WTC11 (cell line): Measurements from ENCODE around the gene ALDH16A1. TPM values are rescaled to one million over a fixed set of nuclear protein-coding genes. Genes with fewer than 3 reads are reported as not detected.

ENCODE experiments used
- ATAC-seq: fragments of 200-7000 bp; cut with Tn5 transposase; 2 replicates; pipeline ENCODE4 v1.10.0; 2021; ENCODE audit warnings: mild to moderate bottlenecking, moderate library complexity
- CTCF ChIA-PET: fragments of 300-600 bp; sonication (Branson Sonifier 250); formaldehyde crosslinking; loops from one replicate; lab custom pipeline; 2021; ENCODE audit warnings: antibody characterized with exemption; lab: Charles Lee
- POLR2A ChIA-PET: fragments of 350-600 bp; sonication (Branson Sonifier 250); formaldehyde crosslinking; loops from one replicate; lab custom pipeline; 2021; ENCODE audit warnings: antibody characterized with exemption; lab: Charles Lee
- DNase-seq: peaks from one replicate; pipeline ENCODE4 v3.0.0; 2021; ENCODE audit warnings: low spot score
- H3K27ac Mint-ChIP-seq: 2 replicates; pipeline ENCODE4 v1.8.0; 2021; ENCODE audit warnings: mixed read lengths
- H3K27me3 Mint-ChIP-seq: 2 replicates; pipeline ENCODE4 v1.8.0; 2021; ENCODE audit warnings: low read depth, mild to moderate bottlenecking, moderate library complexity, mixed read lengths
- H3K36me3 Mint-ChIP-seq: 2 replicates; pipeline ENCODE4 v1.8.0; 2021; ENCODE audit warnings: mixed read lengths
- H3K4me1 Mint-ChIP-seq: 2 replicates; pipeline ENCODE4 v1.8.0; 2022; ENCODE audit warnings: mixed read lengths
- H3K4me3 Mint-ChIP-seq: 2 replicates; pipeline ENCODE4 v1.8.0; 2021; ENCODE audit warnings: mild to moderate bottlenecking, moderate library complexity, mixed read lengths
- H3K9me3 Mint-ChIP-seq: 2 replicates; pipeline ENCODE4 v1.8.0; 2021; ENCODE audit warnings: mixed read lengths
- ATF1 ChIP-seq: sonication (generic); formaldehyde crosslinking; IDR thresholded peaks from 2 replicates; pipeline ENCODE4 v1.8.1; 2023; ENCODE audit warnings: mild to moderate bottlenecking, moderate library complexity, missing genetic modification reagents
- ATF6 ChIP-seq: sonication (generic); formaldehyde crosslinking; IDR thresholded peaks from 2 replicates; pipeline ENCODE4 v1.8.1; 2023; ENCODE audit warnings: mild to moderate bottlenecking, missing genetic modification reagents
- ELF4 ChIP-seq: sonication (generic); formaldehyde crosslinking; IDR thresholded peaks from 2 replicates; pipeline ENCODE4 v1.8.1; 2022; ENCODE audit warnings: low read depth, mild to moderate bottlenecking, moderate library complexity, missing genetic modification reagents
- ETV6 ChIP-seq: sonication (generic); formaldehyde crosslinking; IDR thresholded peaks from 2 replicates; pipeline ENCODE4 v1.8.1; 2022; ENCODE audit warnings: mild to moderate bottlenecking, missing genetic modification reagents
- JUN ChIP-seq: sonication (generic); formaldehyde crosslinking; IDR thresholded peaks from 2 replicates; pipeline ENCODE4 v1.8.0; 2023; ENCODE audit warnings: mild to moderate bottlenecking, missing genetic modification reagents
- NFATC4 ChIP-seq: fragments of 250-450 bp; sonication (Bioruptor Pico); IDR thresholded peaks from 2 replicates; pipeline ENCODE4 v1.9.0; 2021; ENCODE audit warnings: mild to moderate bottlenecking
- NFE2L1 ChIP-seq: sonication (generic); formaldehyde crosslinking; IDR thresholded peaks from 2 replicates; pipeline ENCODE4 v1.8.1; 2023; ENCODE audit warnings: missing genetic modification reagents
- NFYB ChIP-seq: sonication (generic); formaldehyde crosslinking; conservative IDR thresholded peaks from 2 replicates; pipeline ENCODE4 v1.8.0; 2022; ENCODE audit warnings: low read depth, missing genetic modification reagents
- PRDM15 ChIP-seq: sonication (generic); formaldehyde crosslinking; IDR thresholded peaks from 2 replicates; pipeline ENCODE4 v1.8.0; 2022; ENCODE audit warnings: missing genetic modification reagents
- RELA ChIP-seq: sonication (generic); formaldehyde crosslinking; IDR thresholded peaks from 2 replicates; pipeline ENCODE4 v1.8.1; 2022; ENCODE audit warnings: missing genetic modification reagents, mild to moderate bottlenecking, borderline replicate concordance
- RORB ChIP-seq: fragments of 250-450 bp; sonication (Bioruptor Pico); IDR thresholded peaks from 2 replicates; pipeline ENCODE4 v1.9.0; 2021; ENCODE audit warnings: mild to moderate bottlenecking
- STAT6 ChIP-seq: sonication (generic); formaldehyde crosslinking; conservative IDR thresholded peaks from 2 replicates; pipeline ENCODE4 v1.8.1; 2023; ENCODE audit warnings: mild to moderate bottlenecking, low read depth, missing genetic modification reagents, moderate library complexity
- TCF7 ChIP-seq: sonication (generic); formaldehyde crosslinking; IDR thresholded peaks from 2 replicates; pipeline ENCODE4 v1.8.0; 2022; ENCODE audit warnings: mild to moderate bottlenecking, low read depth, missing genetic modification reagents, moderate library complexity
- TEAD4 ChIP-seq: sonication (generic); formaldehyde crosslinking; IDR thresholded peaks from 2 replicates; pipeline ENCODE4 v1.8.0; 2022; ENCODE audit warnings: mild to moderate bottlenecking, missing genetic modification reagents
- TP53 ChIP-seq: sonication (generic); formaldehyde crosslinking; IDR thresholded peaks from 2 replicates; pipeline ENCODE4 v1.8.1; 2023; ENCODE audit warnings: mild to moderate bottlenecking, missing genetic modification reagents
- USF2 ChIP-seq: sonication (generic); formaldehyde crosslinking; IDR thresholded peaks from 2 replicates; pipeline ENCODE4 v1.8.1; 2023; ENCODE audit warnings: mild to moderate bottlenecking, missing genetic modification reagents, moderate library complexity
- ZNF396 ChIP-seq: fragments of 250-450 bp; sonication (Bioruptor Pico); IDR thresholded peaks from 2 replicates; pipeline ENCODE4 v1.8.0; 2021; ENCODE audit warnings: mild to moderate bottlenecking, moderate library complexity, borderline replicate concordance
- ZNF416 ChIP-seq: fragments of 250-450 bp; sonication (Bioruptor Pico); IDR thresholded peaks from 2 replicates; pipeline ENCODE4 v1.9.0; 2021; ENCODE audit warnings: mild to moderate bottlenecking, inconsistent platforms
- ZNF512 ChIP-seq: sonication (generic); formaldehyde crosslinking; IDR thresholded peaks from 2 replicates; pipeline ENCODE4 v1.8.1; 2022; ENCODE audit warnings: missing genetic modification reagents, borderline replicate concordance
- ZSCAN18 ChIP-seq: fragments of 250-450 bp; sonication (Bioruptor Pico); IDR thresholded peaks from 2 replicates; pipeline ENCODE4 v2.1.2; 2022; ENCODE audit warnings: mild to moderate bottlenecking, moderate library complexity
- total RNA-seq: library from RNA; stranded (reverse); gene quantifications from 3 replicates; pipeline ENCODE4 v1.2.3, GENCODE V29; 2021

The ALDH16A1 gene
- total RNA-seq, 1 experiment from 2014 or later: 44.3 TPM

- no peak for TF ChIP-seq ATF6
- no peak for TF ChIP-seq ZNF416
- TF ChIP-seq ZNF512 (CRISPR knock-in tag): no peak
These were observed 43.5 kb upstream of the ALDH16A1 start (continued) for GRCh38 chr19:49409441-49410029.

- no peak for DNase-seq
- Mint-ChIP-seq H3K36me3 (no peaks in the 10 kb centered on the region), H3K9me3 (no peaks in the 10 kb centered on the region), H3K4me1 (peaks cover 33% of the 10 kb centered on the region), H3K27ac (no peak overlapping the region), H3K4me3 (no peak overlapping the region), H3K27me3 (peaks cover 15% of the 10 kb centered on the region; the same call in 1 of the 2 replicates)
- no peak for ATAC-seq
- POLR2A ChIA-PET: interaction anchor here (0.5 kb wide), 1 partner anchor 658 kb away, joined by 3 read pairs; no protein-coding TSS in a partner anchor
- CTCF ChIA-PET: interaction anchor here (1.1 to 2.0 kb wide), 4 partner anchors 10 to 49 kb away, joined by 4 to 10 read pairs (median 5); partner anchors contain the start of genes GFY and TEAD2
- TF ChIP-seq STAT6 (CRISPR knock-in tag) (no peak), NFATC4 (CRISPR knock-in tag) (no peak), ZNF396 (CRISPR knock-in tag) (no peak), ELF4 (no peak), ETV6 (no peak), TCF7 (CRISPR knock-in tag) (no peak), NFYB (CRISPR knock-in tag) (no peak), TP53 (CRISPR knock-in tag) (no peak), NFE2L1 (no peak), ZSCAN18 (no peak), RORB (CRISPR knock-in tag) (no peak), USF2 (no peak), ZNF512 (CRISPR knock-in tag) (no peak), TEAD4 (CRISPR knock-in tag) (no peak), JUN (CRISPR knock-in tag) (no peak), PRDM15 (CRISPR knock-in tag) (no peak), RELA (CRISPR knock-in tag) (no peak), ATF1 (CRISPR knock-in tag) (no peak)
These were observed 41.2 kb upstream of the ALDH16A1 start for GRCh38 chr19:49411681-49412326.
